Astrocyte of the spinal cord (primary cell): Measurements from ENCODE around the gene NRARP.

ENCODE experiments used
- DNase-seq: peaks from one replicate; pipeline ENCODE4 v3.0.0; 2011; ENCODE audit warnings: low read depth, low spot score
- H3K4me3 ChIP-seq: 2 replicates; pipeline ENCODE4 v1.5.1; 2011; ENCODE audit warnings: low read depth, mild to moderate bottlenecking, low read length, moderate library complexity
- CTCF ChIP-seq: IDR thresholded peaks from 2 replicates; pipeline ENCODE4 v1.5.1; 2012; ENCODE audit warnings: low read depth, mild to moderate bottlenecking, low read length, inconsistent platforms
- in situ Hi-C: cut with HindIII; loops from 2 replicates; pipeline ENCODE4 v1.10.0; 2017; ENCODE audit warnings: low sequenced_read_pairs

The NRARP gene

GRCh38 chr9:137268538-137269201, 33.4 kb downstream of the NRARP start:
- no peak for DNase-seq
- H3K4me3 ChIP-seq = no peak overlapping the region
- in situ Hi-C loops = no loop called here
- no peak for TF ChIP-seq CTCF

DNA sequence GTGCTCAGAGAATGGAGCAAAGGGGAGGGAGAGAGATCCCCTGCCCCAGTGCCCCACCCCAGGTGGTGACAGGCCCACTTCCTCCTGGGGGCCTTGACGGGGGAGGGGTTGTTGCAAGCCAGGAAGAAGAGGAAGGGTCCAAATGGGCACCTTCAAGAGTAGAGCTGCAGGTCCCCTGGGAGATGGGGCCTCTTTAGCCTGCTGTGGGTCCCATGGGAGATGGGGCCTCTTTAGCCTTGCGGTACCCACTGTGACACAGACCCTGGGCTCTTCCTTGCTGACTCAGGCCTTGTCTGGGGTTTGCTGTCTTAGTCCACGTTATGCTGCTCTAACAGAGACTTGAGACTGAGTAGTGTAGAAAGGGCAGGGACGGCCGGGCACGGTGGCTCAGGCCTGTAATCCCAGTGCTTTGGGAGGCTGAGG, 34.1 kb downstream of the NRARP start:
- DNase-seq = no peak
- in situ Hi-C loops = no loop called here
- no peak for TF ChIP-seq CTCF
- no peak overlapping the region for H3K4me3 ChIP-seq

DNA sequence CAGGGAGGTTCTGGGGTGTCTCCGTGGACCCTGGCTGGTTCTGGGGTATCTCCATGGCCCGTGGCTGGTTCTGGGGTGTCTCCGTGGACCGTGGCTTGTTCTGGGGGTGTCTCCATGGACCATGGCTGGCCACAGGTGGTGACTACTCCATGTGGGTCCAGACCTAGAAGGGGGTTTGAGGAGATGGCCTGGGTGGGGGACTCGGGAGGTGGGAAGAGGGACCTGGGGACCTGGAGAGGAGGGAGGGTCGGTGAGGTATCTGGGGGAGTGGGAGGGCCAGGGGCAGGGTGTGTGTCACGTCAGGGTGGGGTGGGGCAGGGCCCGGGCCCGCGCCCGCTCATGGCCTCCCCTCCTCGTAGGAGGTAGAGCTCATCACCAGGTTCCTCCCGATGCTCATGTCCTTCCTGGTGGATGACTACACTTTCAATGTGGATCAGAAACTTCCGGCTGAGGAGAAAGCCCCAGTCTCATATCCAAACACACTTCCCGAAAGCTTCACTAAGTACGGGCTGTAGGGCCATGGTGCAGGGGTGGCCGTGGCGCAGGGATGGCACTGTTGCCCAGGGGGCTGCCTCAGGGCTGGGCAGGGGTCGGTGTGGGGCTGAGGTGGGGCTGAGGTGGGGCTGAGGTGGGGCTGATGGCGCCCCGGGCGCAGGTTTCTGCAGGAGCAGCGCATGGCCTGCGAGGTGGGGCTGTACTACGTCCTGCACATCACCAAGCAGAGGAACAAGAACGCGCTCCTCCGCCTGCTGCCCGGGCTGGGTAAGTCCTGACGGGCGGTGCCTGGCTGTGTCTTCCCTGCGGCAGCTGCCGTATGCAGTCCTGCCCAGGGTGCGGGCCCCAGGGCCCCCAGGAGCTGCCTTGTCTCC, 35.3 kb downstream of the NRARP start:
- DNase-seq = no peak
- no peak for TF ChIP-seq CTCF
- in situ Hi-C loops = no loop called here
- no peak overlapping the region for H3K4me3 ChIP-seq

DNA sequence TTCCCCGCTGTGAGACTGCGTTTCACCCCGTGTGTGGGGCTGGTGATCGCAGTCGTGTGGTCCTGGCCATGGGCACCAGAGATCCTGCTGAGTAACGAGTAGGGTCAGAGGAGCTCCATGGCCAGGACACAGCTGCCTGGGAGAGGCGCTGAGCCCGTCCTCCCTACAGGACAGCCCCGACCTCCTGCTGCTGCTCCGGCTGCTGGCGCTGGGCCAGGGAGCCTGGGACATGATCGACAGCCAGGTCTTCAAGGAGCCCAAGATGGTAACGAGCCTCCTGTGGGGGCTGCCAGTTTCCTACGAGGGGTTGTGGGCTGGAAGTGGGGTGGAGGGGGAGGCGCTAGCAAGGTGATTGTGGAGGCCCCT, 35.9 kb downstream of the NRARP start:
- in situ Hi-C loops = no loop called here
- H3K4me3 ChIP-seq = no peak overlapping the region
- TF ChIP-seq CTCF = no peak
- DNase-seq = no peak

GRCh38 chr9:137265496-137266161, 36.4 kb downstream of the NRARP start:
- H3K4me3 ChIP-seq = no peak overlapping the region
- no peak for TF ChIP-seq CTCF
- no peak for DNase-seq
- in situ Hi-C loops = no loop called here

GRCh38 chr9:137264067-137264466, 38.0 kb downstream of the NRARP start:
- no peak for TF ChIP-seq CTCF
- in situ Hi-C loops = no loop called here
- no peak overlapping the region for H3K4me3 ChIP-seq
- DNase-seq = no peak
